Measurements from ENCODE around the gene RRAGA.
"Not testable (repeated sequence)": the region's sequence is repeated elsewhere in the genome, so short reads cannot be mapped to it uniquely, and the experiment has no call there.

The RRAGA gene

GRCh38 chr9:19087106-19088000, 38.1 kb downstream of the RRAGA start:
- no peak for TF ChIP-seq CTCF (IDR thresholded peaks at IDR 0.05; ENCODE audit: low read depth, low read length)
- DNase-seq (ENCODE audit: extremely low read depth, low read depth) = no peak

DNA sequence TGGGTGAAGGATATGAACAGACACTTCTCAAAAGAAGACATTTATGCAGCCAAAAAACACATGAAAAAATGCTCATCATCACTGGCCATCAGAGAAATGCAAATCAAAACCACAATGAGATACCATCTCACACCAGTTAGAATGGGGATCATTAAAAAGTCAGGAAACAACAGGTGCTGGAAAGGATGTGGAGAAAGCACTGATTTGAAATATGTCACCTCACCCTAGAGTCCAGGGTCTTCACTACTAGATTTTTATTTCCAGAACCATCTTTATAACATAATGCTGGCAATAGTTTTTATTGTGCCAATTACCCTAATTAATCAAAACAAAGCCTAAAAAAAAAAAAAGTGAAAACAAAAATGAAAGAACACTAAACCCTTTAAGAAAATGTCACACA, 48.2 kb downstream of the RRAGA start:
- not testable (repeated sequence) for DNase-seq (ENCODE audit: extremely low read depth, low read depth)

Measured in AG09319 (cell line).